Measurements from ENCODE around the gene PKP1. TPM values are rescaled to one million over a fixed set of nuclear protein-coding genes. Genes with fewer than 3 reads are reported as not detected.

The PKP1 gene
- total and polyA plus RNA-seq, 2 donors from 2014 or later, result 0.47 to 0.63 TPM

DNA sequence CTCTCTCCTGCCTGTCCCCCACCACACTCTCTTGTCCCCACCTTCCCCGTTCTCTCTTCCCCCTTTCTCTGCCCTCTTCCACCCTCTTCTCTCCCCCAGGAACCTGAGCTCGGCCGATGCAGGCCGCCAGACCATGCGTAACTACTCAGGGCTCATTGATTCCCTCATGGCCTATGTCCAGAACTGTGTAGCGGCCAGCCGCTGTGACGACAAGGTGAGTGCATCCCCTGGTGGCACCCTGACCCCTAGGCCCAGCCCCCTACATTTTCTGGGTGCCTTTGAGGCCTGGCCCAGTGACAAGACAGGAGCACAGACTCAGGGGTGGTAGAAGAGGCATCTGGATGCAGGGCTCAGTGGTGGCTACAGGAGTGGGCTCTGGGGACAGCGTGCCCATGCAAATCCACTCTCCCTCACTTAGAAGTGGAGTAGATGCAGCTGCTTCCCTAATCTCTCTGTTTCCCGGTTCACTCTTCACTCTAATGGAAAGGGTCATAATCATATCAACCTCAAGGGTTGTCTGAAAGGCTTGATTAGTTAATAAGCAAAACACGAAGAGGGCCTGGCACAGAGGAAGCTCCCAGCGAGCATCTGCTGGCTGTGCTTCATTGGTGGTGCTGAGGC is 37.0 kb downstream of the PKP1 start:
- H3K27ac ChIP-seq (ENCODE audit: low read depth in 2 of 2, low read length in 2 of 2), result no peak overlapping the region
- DNase-seq, result peak in 3 of 5 donors; percentile 28 to 53 (median 36)
- no peak for FAIRE-seq
- H3K4me3 ChIP-seq (ENCODE audit: low read length in 3 of 3), result no peak overlapping the region
- no peaks in the 10 kb centered on the region for H3K27me3 ChIP-seq (ENCODE audit: control insufficient read depth, insufficient read depth, low read length)
- intact Hi-C loops (cut with DNase I), result no loop called here
- no peaks in the 10 kb centered on the region for H3K9me3 ChIP-seq (ENCODE audit: control insufficient read depth in 2 of 3, insufficient read depth in 1 of 3, low read length in 3 of 3)
- H3K36me3 ChIP-seq (ENCODE audit: control insufficient read depth in 2 of 3, insufficient read depth in 3 of 3, low read length in 3 of 3), result no peaks in the 10 kb centered on the region
- H3K9ac ChIP-seq (ENCODE audit: low read length in 3 of 3), result no peak overlapping the region
- no peaks in the 10 kb centered on the region for H3K4me1 ChIP-seq (ENCODE audit: control insufficient read depth in 2 of 3, insufficient read depth in 2 of 3, low read depth in 1 of 3, low read length in 3 of 3)
- no peak for TF ChIP-seq CTCF (IDR thresholded peaks at IDR 0.05; ENCODE audit: borderline replicate concordance, extremely low read depth, insufficient read depth)

DNA sequence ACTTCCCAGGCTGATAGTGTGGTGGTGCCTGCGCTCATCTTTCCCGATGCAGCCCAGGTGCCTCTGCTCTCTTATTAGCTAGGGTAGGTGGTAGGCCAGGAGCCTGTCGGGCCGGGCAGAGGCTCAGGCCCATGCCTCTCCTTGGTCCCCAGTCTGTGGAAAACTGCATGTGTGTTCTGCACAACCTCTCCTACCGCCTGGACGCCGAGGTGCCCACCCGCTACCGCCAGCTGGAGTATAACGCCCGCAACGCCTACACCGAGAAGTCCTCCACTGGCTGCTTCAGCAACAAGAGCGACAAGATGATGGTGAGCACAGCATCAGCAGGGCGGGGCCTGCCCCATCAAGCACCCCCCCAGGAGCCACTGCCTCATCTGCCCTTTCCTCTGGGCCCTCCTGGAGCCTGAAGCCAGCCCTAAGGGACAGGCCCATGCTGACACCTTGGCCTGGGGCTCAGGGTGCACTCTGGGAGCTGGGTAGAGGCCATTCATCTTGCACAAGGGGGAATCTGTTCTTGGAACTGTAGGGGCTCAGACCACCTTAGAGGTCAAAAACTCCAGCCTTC is 38.6 kb downstream of the PKP1 start:
- DNase-seq (no peak), FAIRE-seq (no peak)
- Histone ChIP-seq H3K4me1 (ENCODE audit: control insufficient read depth in 2 of 3, insufficient read depth in 2 of 3, low read depth in 1 of 3, low read length in 3 of 3) (no peaks in the 10 kb centered on the region), H3K27me3 (ENCODE audit: control insufficient read depth, insufficient read depth, low read length) (no peaks in the 10 kb centered on the region), H3K27ac (ENCODE audit: low read depth in 2 of 2, low read length in 2 of 2) (no peak overlapping the region), H3K9me3 (ENCODE audit: control insufficient read depth in 2 of 3, insufficient read depth in 1 of 3, low read length in 3 of 3) (no peaks in the 10 kb centered on the region), H3K4me3 (ENCODE audit: low read length in 3 of 3) (no peak overlapping the region), H3K9ac (ENCODE audit: low read length in 3 of 3) (no peak overlapping the region), H3K36me3 (ENCODE audit: control insufficient read depth in 2 of 3, insufficient read depth in 3 of 3, low read length in 3 of 3) (no peaks in the 10 kb centered on the region)
- intact Hi-C loops (cut with DNase I), result no loop called here
- no peak for TF ChIP-seq CTCF (IDR thresholded peaks at IDR 0.05; ENCODE audit: borderline replicate concordance, extremely low read depth, insufficient read depth)

- FAIRE-seq (no peak), DNase-seq (no peak)
- Histone ChIP-seq H3K27ac (ENCODE audit: low read depth in 2 of 2, low read length in 2 of 2) (no peak overlapping the region), H3K27me3 (ENCODE audit: control insufficient read depth, insufficient read depth, low read length) (no peaks in the 10 kb centered on the region), H3K9ac (ENCODE audit: low read length in 3 of 3) (no peak overlapping the region), H3K4me1 (ENCODE audit: control insufficient read depth in 2 of 3, insufficient read depth in 2 of 3, low read depth in 1 of 3, low read length in 3 of 3) (no peaks in the 10 kb centered on the region), H3K9me3 (ENCODE audit: control insufficient read depth in 2 of 3, insufficient read depth in 1 of 3, low read length in 3 of 3) (no peaks in the 10 kb centered on the region), H3K36me3 (ENCODE audit: control insufficient read depth in 2 of 3, insufficient read depth in 3 of 3, low read length in 3 of 3) (no peaks in the 10 kb centered on the region), H3K4me3 (ENCODE audit: low read length in 3 of 3) (no peak overlapping the region)
- TF ChIP-seq CTCF (IDR thresholded peaks at IDR 0.05; ENCODE audit: borderline replicate concordance, extremely low read depth, insufficient read depth), result no peak
- intact Hi-C loops (cut with DNase I), result no loop called here
Measured at GRCh38 chr1:201322653-201323510, 39.6 kb downstream of the PKP1 start.

All from kidney (tissue), 14 donors.